Testis (tissue), 2 donors: Measurements from ENCODE around the gene HSP90AB1.

ENCODE experiments used
- POLR2A ChIP-seq: fragments of 450-650 bp; IDR thresholded peaks from one replicate; pipeline ENCODE4 v1.6.1; 2017; ENCODE audit warnings: antibody characterized with exemption, mild to moderate bottlenecking, moderate library complexity
- TF ChIP-seq, protein P1 (sequence below), 3 experiments: fragments of 450-650 bp in 2 of 3; fragments of 200-600 bp in 1 of 3; sonication (generic) in 1 of 3; IDR thresholded peaks; one replicate each; pipeline ENCODE4 v1.5.1; 2016 to 2019; ENCODE audit warnings: antibody characterized with exemption in 3 of 3, mild to moderate bottlenecking in 2 of 3, moderate library complexity in 1 of 3

DNA sequence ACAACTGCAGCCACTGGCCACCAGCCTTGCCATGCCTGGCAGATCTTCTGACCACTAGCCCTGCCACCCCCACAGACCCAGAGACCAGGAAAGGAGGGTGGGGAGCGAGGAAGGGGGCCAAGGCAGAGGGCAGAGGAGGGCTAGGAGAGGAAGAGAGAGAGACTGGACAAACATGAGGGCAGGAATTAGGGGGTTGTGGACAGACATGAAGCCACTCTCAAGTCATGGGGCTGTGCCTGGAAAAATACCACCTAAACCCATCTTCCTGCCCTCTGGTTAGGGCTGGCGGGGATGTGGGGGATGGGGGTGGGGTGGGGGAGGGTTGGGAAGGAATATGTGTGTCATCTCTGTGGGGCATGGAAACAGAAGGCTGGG, 25.0 kb upstream of the HSP90AB1 start:
- TF ChIP-seq, protein P1, sequence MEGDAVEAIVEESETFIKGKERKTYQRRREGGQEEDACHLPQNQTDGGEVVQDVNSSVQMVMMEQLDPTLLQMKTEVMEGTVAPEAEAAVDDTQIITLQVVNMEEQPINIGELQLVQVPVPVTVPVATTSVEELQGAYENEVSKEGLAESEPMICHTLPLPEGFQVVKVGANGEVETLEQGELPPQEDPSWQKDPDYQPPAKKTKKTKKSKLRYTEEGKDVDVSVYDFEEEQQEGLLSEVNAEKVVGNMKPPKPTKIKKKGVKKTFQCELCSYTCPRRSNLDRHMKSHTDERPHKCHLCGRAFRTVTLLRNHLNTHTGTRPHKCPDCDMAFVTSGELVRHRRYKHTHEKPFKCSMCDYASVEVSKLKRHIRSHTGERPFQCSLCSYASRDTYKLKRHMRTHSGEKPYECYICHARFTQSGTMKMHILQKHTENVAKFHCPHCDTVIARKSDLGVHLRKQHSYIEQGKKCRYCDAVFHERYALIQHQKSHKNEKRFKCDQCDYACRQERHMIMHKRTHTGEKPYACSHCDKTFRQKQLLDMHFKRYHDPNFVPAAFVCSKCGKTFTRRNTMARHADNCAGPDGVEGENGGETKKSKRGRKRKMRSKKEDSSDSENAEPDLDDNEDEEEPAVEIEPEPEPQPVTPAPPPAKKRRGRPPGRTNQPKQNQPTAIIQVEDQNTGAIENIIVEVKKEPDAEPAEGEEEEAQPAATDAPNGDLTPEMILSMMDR (IDR thresholded peaks at IDR 0.05), result no peak
- no peak for TF ChIP-seq POLR2A
